ENCODE measurements around the gene RSF1.

- TF ChIP-seq, protein P1, sequence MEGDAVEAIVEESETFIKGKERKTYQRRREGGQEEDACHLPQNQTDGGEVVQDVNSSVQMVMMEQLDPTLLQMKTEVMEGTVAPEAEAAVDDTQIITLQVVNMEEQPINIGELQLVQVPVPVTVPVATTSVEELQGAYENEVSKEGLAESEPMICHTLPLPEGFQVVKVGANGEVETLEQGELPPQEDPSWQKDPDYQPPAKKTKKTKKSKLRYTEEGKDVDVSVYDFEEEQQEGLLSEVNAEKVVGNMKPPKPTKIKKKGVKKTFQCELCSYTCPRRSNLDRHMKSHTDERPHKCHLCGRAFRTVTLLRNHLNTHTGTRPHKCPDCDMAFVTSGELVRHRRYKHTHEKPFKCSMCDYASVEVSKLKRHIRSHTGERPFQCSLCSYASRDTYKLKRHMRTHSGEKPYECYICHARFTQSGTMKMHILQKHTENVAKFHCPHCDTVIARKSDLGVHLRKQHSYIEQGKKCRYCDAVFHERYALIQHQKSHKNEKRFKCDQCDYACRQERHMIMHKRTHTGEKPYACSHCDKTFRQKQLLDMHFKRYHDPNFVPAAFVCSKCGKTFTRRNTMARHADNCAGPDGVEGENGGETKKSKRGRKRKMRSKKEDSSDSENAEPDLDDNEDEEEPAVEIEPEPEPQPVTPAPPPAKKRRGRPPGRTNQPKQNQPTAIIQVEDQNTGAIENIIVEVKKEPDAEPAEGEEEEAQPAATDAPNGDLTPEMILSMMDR (IDR thresholded peaks at IDR 0.05) = no peak
- no peak for TF ChIP-seq EZH2 (IDR thresholded peaks at IDR 0.05; ENCODE audit: borderline replicate concordance, insufficient read depth, low read depth, low read length, poor library complexity, severe bottlenecking)
Observed at GRCh38 chr11:77800449-77800848, 20.1 kb downstream of the RSF1 start.

Data from B cell (primary cell).